ENCODE results near the gene RNU6-9. TPM values are rescaled to one million over a fixed set of nuclear protein-coding genes. Genes with fewer than 3 reads are reported as not detected.
A peak's percentile ranks its signal among the peaks of the same experiment; 100 is the strongest.

RNU6-9 gene
- total RNA-seq (not detected), polyA plus RNA-seq (not detected)
- long read RNA-seq, donor 1, result 0 reads
- long read RNA-seq, donor 2, result 0 reads

- Histone ChIP-seq H3K27ac (peak within 1 kb of the TSS; percentile 88 to 98 (median 95)), H3K27me3 (replicated peaks in 1 of 7) (no peaks in the 10 kb centered on the region), H3K4me3 (peak within 1 kb of the TSS; percentile 77 to 93 (median 86)), H3K36me3 (peaks cover 0 to 53% (median 32%) of the 10 kb centered on the region in 6 donors), H3K9me3 (no peaks in the 10 kb centered on the region), H3K4me1 (peaks cover 3 to 37% (median 20%) of the 10 kb centered on the region in 6 donors)
- WGBS, 5 donors, result 1% methylated on average over 27 to 69 of the region's 69 CpGs
- TF ChIP-seq POLR2A (IDR thresholded peaks at IDR 0.05) (peak in 2 of 3 donors; percentile 16 to 19), POLR2AphosphoS5 (IDR thresholded peaks at IDR 0.05) (peak; percentile 88 to 91 (median 89))
- TF ChIP-seq, protein P1, sequence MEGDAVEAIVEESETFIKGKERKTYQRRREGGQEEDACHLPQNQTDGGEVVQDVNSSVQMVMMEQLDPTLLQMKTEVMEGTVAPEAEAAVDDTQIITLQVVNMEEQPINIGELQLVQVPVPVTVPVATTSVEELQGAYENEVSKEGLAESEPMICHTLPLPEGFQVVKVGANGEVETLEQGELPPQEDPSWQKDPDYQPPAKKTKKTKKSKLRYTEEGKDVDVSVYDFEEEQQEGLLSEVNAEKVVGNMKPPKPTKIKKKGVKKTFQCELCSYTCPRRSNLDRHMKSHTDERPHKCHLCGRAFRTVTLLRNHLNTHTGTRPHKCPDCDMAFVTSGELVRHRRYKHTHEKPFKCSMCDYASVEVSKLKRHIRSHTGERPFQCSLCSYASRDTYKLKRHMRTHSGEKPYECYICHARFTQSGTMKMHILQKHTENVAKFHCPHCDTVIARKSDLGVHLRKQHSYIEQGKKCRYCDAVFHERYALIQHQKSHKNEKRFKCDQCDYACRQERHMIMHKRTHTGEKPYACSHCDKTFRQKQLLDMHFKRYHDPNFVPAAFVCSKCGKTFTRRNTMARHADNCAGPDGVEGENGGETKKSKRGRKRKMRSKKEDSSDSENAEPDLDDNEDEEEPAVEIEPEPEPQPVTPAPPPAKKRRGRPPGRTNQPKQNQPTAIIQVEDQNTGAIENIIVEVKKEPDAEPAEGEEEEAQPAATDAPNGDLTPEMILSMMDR (IDR thresholded peaks at IDR 0.05 in 8 of 11, conservative IDR thresholded peaks at IDR 0.05 in 3 of 11), result peak in 3 of 11 experiments; percentile 7 to 25 (median 22)
- DNase-seq, result peak; percentile 98
- intact Hi-C loops (cut with DNase I; ENCODE audit: low total_unique reads), result no loop called here
Observed at GRCh38 chr19:892894-893689, at the start of gene RNU6-9, which contains the start of gene MED16. Gene RNU6-9 (plus strand): TSS chr19:893484. Gene MED16 (minus strand): TSS chr19:893187. CDS start chr19:891131, 2,056 bp downstream.

- intact Hi-C loops (cut with DNase I; ENCODE audit: low total_unique reads), result no loop called here
- WGBS, 5 donors, result 5 to 57% (median 25%) methylated on average over 1 to 60 of the region's 70 CpGs
Observed at GRCh38 chr19:843836-844545, 49.3 kb upstream of the RNU6-9 start.

DNA sequence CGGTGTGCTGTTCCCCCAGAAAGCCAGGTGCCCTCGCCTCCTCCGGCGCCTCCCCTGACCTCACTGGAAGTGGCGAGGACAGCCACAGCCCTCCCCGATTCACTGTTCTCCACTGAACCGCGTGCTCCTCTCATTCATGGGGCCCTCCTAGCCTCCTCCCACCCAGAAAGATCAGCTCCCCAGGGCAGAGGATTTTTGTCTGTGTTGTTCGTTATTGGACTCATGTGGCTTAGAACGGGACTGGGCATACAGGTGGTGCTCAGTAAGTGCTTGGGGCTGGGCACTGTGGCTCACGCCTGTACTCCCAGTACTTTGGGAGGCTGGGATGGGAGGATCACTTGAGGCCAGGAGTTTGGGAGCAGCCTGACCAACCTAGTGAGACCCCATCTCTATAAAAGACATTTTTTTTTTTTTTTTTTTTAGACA, 48.7 kb upstream of the RNU6-9 start:
- Histone ChIP-seq H3K27me3 (replicated peaks in 1 of 7) (peaks cover 3 to 98% (median 58%) of the 10 kb centered on the region in 7 donors), H3K27ac (peak overlapping the region in 1 of 8 donors; percentile 31)
- DNase-seq, result no peak

More at GRCh38 chr19:843836-844545, 49.3 kb upstream of the RNU6-9 start:
- Histone ChIP-seq H3K27me3 (replicated peaks in 1 of 7) (peaks cover 3 to 97% (median 58%) of the 10 kb centered on the region in 7 donors), H3K4me1 (peaks cover 0 to 69% (median 31%) of the 10 kb centered on the region in 6 donors), H3K27ac (peak overlapping the region in 2 of 8 donors; percentile 7 to 31), H3K4me3 (peak overlapping the region in 5 of 8 donors; percentile 12 to 46 (median 22)), H3K36me3 (no peaks in the 10 kb centered on the region), H3K9me3 (no peaks in the 10 kb centered on the region)
- no peak for TF ChIP-seq POLR2A (IDR thresholded peaks at IDR 0.05)
- no peak for TF ChIP-seq POLR2AphosphoS5 (IDR thresholded peaks at IDR 0.05)
- TF ChIP-seq, protein P1 (IDR thresholded peaks at IDR 0.05 in 8 of 11, conservative IDR thresholded peaks at IDR 0.05 in 3 of 11), result no peak
- no peak for DNase-seq

More for the DNA sequence above, 48.7 kb upstream of the RNU6-9 start:
- Histone ChIP-seq H3K4me3 (no peak overlapping the region), H3K36me3 (no peaks in the 10 kb centered on the region), H3K9me3 (no peaks in the 10 kb centered on the region), H3K4me1 (peaks cover 0 to 63% (median 28%) of the 10 kb centered on the region in 6 donors)
- intact Hi-C loops (cut with DNase I; ENCODE audit: low total_unique reads), result no loop called here
- TF ChIP-seq, protein P1 (IDR thresholded peaks at IDR 0.05 in 8 of 11, conservative IDR thresholded peaks at IDR 0.05 in 3 of 11), result no peak
- TF ChIP-seq POLR2A (IDR thresholded peaks at IDR 0.05), result no peak
- no peak for TF ChIP-seq POLR2AphosphoS5 (IDR thresholded peaks at IDR 0.05)
- 18 to 48% (median 34%) methylated on average over 10 to 11 of the region's 11 CpGs for WGBS, 5 donors

Measured in spleen (tissue), 13 donors.